ENCODE data around the gene CDK5. TPM values are rescaled to one million over a fixed set of nuclear protein-coding genes. Genes with fewer than 3 reads are reported as not detected.

CDK5 gene
- total and polyA plus RNA-seq, 2 of the 13 experiments (the other 11 are each of a cell fraction or from before 2014, with no cell fraction given) = 16.4 to 21.3 TPM

DNA sequence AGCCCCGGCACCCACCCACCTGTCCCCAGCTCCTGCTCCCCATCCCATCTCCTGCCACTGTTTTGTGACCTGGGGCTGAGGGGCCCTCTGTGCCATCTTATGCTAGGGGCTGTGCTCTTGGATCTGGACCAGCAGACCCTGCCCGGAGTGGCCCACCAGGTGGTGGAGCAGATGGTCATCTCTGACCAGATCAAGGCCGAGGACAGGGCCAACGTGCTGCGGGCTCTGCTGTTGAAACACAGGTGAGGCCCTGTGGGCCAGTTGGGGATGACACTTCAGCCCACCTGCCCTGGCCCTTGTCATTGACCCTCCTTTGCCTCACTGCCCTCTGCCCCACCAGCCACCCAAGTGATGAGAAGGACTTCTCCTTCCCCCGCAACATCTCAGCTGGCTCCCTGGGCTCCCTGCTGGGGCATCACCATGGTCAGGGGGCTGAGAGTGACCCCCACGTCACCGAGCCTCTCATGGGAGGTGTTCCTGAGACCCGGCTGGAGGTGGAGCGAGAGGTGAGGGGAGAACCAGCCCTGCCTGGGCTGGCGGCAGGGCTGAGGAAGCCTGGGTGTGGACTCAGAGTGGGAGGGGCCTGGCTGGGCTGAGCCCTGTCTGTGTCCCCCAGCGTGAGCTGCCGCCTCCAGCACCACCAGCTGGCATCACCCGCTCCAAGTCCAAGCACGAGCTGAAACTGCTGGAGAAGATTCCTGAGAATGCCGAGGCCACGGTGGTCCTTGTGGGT is 12.3 kb upstream of the CDK5 start (continued):
- TF ChIP-seq ZNF609 (CRISPR knock-in tag; IDR thresholded peaks at IDR 0.05; ENCODE audit: borderline replicate concordance) = no peak
- TF ChIP-seq HMG20B (CRISPR knock-in tag; conservative IDR thresholded peaks at IDR 0.05) = no peak
- no peak for TF ChIP-seq NONO (IDR thresholded peaks at IDR 0.05)
- TF ChIP-seq NONO (CRISPR knock-in tag; conservative IDR thresholded peaks at IDR 0.05) = no peak
- TF ChIP-seq, protein P1, sequence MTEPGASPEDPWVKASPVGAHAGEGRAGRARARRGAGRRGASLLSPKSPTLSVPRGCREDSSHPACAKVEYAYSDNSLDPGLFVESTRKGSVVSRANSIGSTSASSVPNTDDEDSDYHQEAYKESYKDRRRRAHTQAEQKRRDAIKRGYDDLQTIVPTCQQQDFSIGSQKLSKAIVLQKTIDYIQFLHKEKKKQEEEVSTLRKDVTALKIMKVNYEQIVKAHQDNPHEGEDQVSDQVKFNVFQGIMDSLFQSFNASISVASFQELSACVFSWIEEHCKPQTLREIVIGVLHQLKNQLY (CRISPR knock-in tag; IDR thresholded peaks at IDR 0.05) = no peak
- TF ChIP-seq ZFP36L2 (CRISPR knock-in tag; IDR thresholded peaks at IDR 0.05) = no peak
- no peak for TF ChIP-seq MEIS2 (CRISPR knock-in tag; IDR thresholded peaks at IDR 0.05)

Data from HepG2 (cell line).